Lung (tissue), 12 donors: ENCODE measurements around the gene SLC2A9. TPM values are rescaled to one million over a fixed set of nuclear protein-coding genes. Genes with fewer than 3 reads are reported as not detected.

Experiments used
- ATAC-seq: fragments of 200-7000 bp; cut with Tn5 transposase; one replicate; pipeline ENCODE4 v1.9.1; 2020; ENCODE audit warnings: moderate number of reproducible peaks; ENCODE audit not compliant: insufficient read depth, low FRiP score
- DNase-seq, 3 donors: peaks; one replicate each; pipeline ENCODE4 v3.0.0-alpha.2; 2013 to 2017
- H3K27ac ChIP-seq, 2 donors: one replicate each; pipeline ENCODE4 v1.5.1; 2013; ENCODE audit warnings: mild to moderate bottlenecking in 2 of 2, moderate library complexity in 2 of 2, control low read depth in 1 of 2, inconsistent platforms in 1 of 2, low read depth in 1 of 2, low read length in 1 of 2
- H3K27me3 ChIP-seq, 3 donors: one replicate each; pipeline ENCODE4 v1.5.1; 2013; ENCODE audit warnings: low read length in 2 of 3; ENCODE audit not compliant: control insufficient read depth in 3 of 3, insufficient read depth in 3 of 3
- H3K36me3 ChIP-seq, 4 donors: one replicate each; pipeline ENCODE4 v1.5.1; 2013; ENCODE audit warnings: low read length in 4 of 4, mild to moderate bottlenecking in 1 of 4, moderate library complexity in 1 of 4; ENCODE audit not compliant: control insufficient read depth in 4 of 4, insufficient read depth in 4 of 4
- H3K4me1 ChIP-seq, 5 donors: one replicate each; pipeline ENCODE4 v1.5.1; 2013; ENCODE audit warnings: low read length in 5 of 5, mild to moderate bottlenecking in 2 of 5, moderate library complexity in 1 of 5; ENCODE audit not compliant: control insufficient read depth in 5 of 5, insufficient read depth in 5 of 5
- H3K4me3 ChIP-seq: one replicate; pipeline ENCODE4 v1.5.1; 2013; ENCODE audit warnings: mild to moderate bottlenecking, control low read depth, moderate library complexity
- H3K9ac ChIP-seq, 2 donors: one replicate each; pipeline ENCODE4 v1.5.1; 2013; ENCODE audit warnings: low read length in 2 of 2, control low read depth in 1 of 2; ENCODE audit not compliant: insufficient read depth in 1 of 2
- H3K9me3 ChIP-seq, 4 donors: one replicate each; pipeline ENCODE4 v1.5.1; 2013; ENCODE audit warnings: low read length in 3 of 4, mild to moderate bottlenecking in 1 of 4, moderate library complexity in 1 of 4; ENCODE audit not compliant: control insufficient read depth in 4 of 4, insufficient read depth in 3 of 4
- CTCF ChIP-seq: IDR thresholded peaks from 2 replicates; pipeline ENCODE4 v1.5.1; 2012; ENCODE audit warnings: mild to moderate bottlenecking; ENCODE audit errors: control extremely low read depth, extremely low read depth
- WGBS, 2 donors: extraction: QIAGEN DNeasy Blood & Tissue Kit; methylation state at CpG; one replicate each; pipeline ENCODE4 v1.1.7; 2013; 5-methylcytosine and 5-hydroxymethylcytosine counted together
- polyA plus RNA-seq, 2 donors: library from polyadenylated mRNA; stranded (reverse); fragments of 200-250 nt; gene quantifications; one replicate each; pipeline ENCODE4 v1.2.1, GENCODE V29; 2013
- total RNA-seq, 2 donors: library from RNA; depleted of rRNA in 1 of 2; stranded (reverse); fragments of >200 nt in 1 of 2; gene quantifications; one replicate each; pipeline ENCODE4 v1.2.1, GENCODE V29; 2014 to 2021
- donor health status: control.
- donor health status: control.
- donor health status: Bipolar disorder and iron deficiency.
- donor health status: healthy.
- donor health status: DM: yes; HTN: yes; CAD: no.

Gene SLC2A9
- total and polyA plus RNA-seq, 4 donors, result 2.9 to 18.6 (median 7.6) TPM

GRCh38 chr4:9946170-9946569 is 75.1 kb downstream of the SLC2A9 start:
- no peak for DNase-seq
- TF ChIP-seq CTCF, result no peak

DNA sequence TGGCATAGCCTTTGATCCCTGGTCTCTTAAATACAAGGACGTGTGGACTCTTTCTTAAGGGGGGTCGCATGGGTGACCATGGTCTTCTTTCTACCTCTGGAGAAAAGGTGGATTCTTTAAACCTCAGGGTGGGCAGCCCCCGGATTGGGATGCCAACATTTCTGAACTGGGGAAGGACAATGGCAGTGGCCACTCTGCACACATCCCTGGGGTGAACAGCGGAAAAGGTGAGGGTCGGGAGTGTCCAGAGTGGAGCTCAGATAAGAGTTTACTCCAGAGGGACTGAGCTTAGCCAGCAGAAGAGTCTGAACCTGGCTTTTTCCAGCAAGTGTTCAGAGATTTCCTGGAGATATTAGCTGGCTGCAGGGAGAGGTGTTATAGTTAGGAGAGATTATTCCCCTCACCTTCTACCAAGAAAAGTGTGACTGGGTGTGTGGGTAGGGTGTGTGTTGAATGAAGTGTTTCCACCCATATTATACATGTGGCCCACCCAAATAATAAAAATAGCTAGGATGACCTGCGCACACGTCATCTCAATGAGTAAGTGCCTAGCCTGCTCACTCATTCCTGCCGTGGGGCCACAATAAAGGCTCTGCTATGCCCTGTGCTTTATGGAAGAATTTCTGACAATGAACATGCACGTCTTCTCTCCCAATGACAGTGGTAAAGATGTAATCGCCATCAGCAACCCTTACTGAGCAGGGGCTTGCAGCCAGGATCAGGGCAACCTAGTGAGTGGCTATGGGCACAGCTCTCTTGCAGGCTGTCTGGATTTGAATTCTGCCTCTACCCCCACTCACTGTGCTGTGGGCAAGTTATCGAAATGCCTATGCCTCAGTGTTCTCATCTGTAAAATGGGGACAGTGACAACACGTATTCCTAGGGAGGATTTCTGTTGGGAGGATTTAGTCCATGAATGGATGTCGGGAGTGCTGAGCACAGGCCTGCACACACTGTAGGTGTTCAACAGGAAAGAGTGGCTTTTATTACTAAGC is 76.6 kb downstream of the SLC2A9 start:
- TF ChIP-seq CTCF, result no peak
- no peak for ATAC-seq
- Histone ChIP-seq H3K9me3 (no peaks in the 10 kb centered on the region), H3K27me3 (no peaks in the 10 kb centered on the region), H3K9ac (no peak overlapping the region), H3K4me1 (peaks cover 0 to 7% (median 0%) of the 10 kb centered on the region in 5 donors), H3K27ac (no peak overlapping the region), H3K36me3 (no peaks in the 10 kb centered on the region), H3K4me3 (no peak overlapping the region)
- WGBS, 2 donors, result 87 to 96% methylated on average over 13 of the region's 13 CpGs
- no peak for DNase-seq

More at GRCh38 chr4:9946170-9946569, 75.1 kb downstream of the SLC2A9 start:
- H3K36me3 ChIP-seq, result no peaks in the 10 kb centered on the region
- H3K4me1 ChIP-seq, result peaks cover 0 to 3% (median 0%) of the 10 kb centered on the region in 5 donors
- no peak for ATAC-seq
- no peaks in the 10 kb centered on the region for H3K27me3 ChIP-seq
- H3K9me3 ChIP-seq, result no peaks in the 10 kb centered on the region
- WGBS, 2 donors, result 92 to 96% methylated on average over 2 of the region's 2 CpGs
- H3K4me3 ChIP-seq, result no peak overlapping the region
- H3K27ac ChIP-seq, result no peak overlapping the region
- H3K9ac ChIP-seq, result no peak overlapping the region

- Histone ChIP-seq H3K27ac (no peak overlapping the region), H3K9me3 (no peaks in the 10 kb centered on the region), H3K4me3 (no peak overlapping the region), H3K4me1 (peaks cover 0 to 7% (median 0%) of the 10 kb centered on the region in 5 donors), H3K9ac (no peak overlapping the region), H3K27me3 (no peaks in the 10 kb centered on the region), H3K36me3 (no peaks in the 10 kb centered on the region)
- no peak for ATAC-seq
- no peak for TF ChIP-seq CTCF
- WGBS, 2 donors, result 93 to 96% methylated on average over 9 of the region's 9 CpGs
- DNase-seq, result no peak
These were observed 77.5 kb downstream of the SLC2A9 start for GRCh38 chr4:9943761-9944160.
